RWPE2 (cell line): Measurements from ENCODE around the gene RANBP3L.
"Not testable (repeated sequence)": the region's sequence is repeated elsewhere in the genome, so short reads cannot be mapped to it uniquely, and the experiment has no call there.

Source experiments
- ATAC-seq: fragments of 200-7000 bp; cut with Tn5 transposase; 3 replicates; pipeline ENCODE4 v1.9.1; 2021; ENCODE audit warnings: low read depth
- DNase-seq: peaks from one replicate; pipeline ENCODE4 v3.0.0-alpha.2; 2020; ENCODE audit warnings: low spot score
- H3K27ac ChIP-seq: fragments of 450-650 bp; 2 replicates; pipeline ENCODE4 v1.5.1; 2017; ENCODE audit warnings: mild to moderate bottlenecking; ENCODE audit not compliant: poor library complexity, severe bottlenecking
- H3K27me3 ChIP-seq: fragments of 250-450 bp; sonication (Bioruptor Pico); 2 replicates; pipeline ENCODE4 v1.5.1; 2021; ENCODE audit warnings: mild to moderate bottlenecking, moderate library complexity; ENCODE audit not compliant: insufficient read depth, poor library complexity, severe bottlenecking
- H3K36me3 ChIP-seq: fragments of 250-450 bp; sonication (Bioruptor Pico); 2 replicates; pipeline ENCODE4 v1.5.1; 2020; ENCODE audit warnings: low read depth, mild to moderate bottlenecking, moderate library complexity
- H3K4me1 ChIP-seq: fragments of 250-450 bp; sonication (Bioruptor Pico); 2 replicates; pipeline ENCODE4 v1.5.1; 2021; ENCODE audit warnings: mild to moderate bottlenecking, moderate library complexity; ENCODE audit not compliant: insufficient read depth, poor library complexity, severe bottlenecking
- H3K4me3 ChIP-seq: fragments of 250-450 bp; sonication (Bioruptor Pico); 2 replicates; pipeline ENCODE4 v1.5.1; 2021; ENCODE audit warnings: mild to moderate bottlenecking, moderate library complexity; ENCODE audit not compliant: severe bottlenecking
- H3K9me3 ChIP-seq: fragments of 250-450 bp; sonication (Bioruptor Pico); 2 replicates; pipeline ENCODE4 v1.5.1; 2021; ENCODE audit warnings: mild to moderate bottlenecking, moderate library complexity; ENCODE audit not compliant: severe bottlenecking
- CTCF ChIP-seq: fragments of 450-650 bp; IDR thresholded peaks from one replicate; pipeline ENCODE4 v1.5.1; 2017; ENCODE audit warnings: mild to moderate bottlenecking, moderate library complexity; ENCODE audit not compliant: poor library complexity, severe bottlenecking

Gene RANBP3L

GRCh38 chr5:36300191-36300926 is 1.3 kb downstream of the RANBP3L start:
- no peak overlapping the region for H3K4me3 ChIP-seq
- no peaks in the 10 kb centered on the region for H3K36me3 ChIP-seq
- ATAC-seq (no peak), DNase-seq (no peak)
- H3K27ac ChIP-seq: no peak overlapping the region
- no peak for TF ChIP-seq CTCF
- no peaks in the 10 kb centered on the region for H3K4me1 ChIP-seq
- H3K9me3 ChIP-seq: no peaks in the 10 kb centered on the region
- H3K27me3 ChIP-seq: no peaks in the 10 kb centered on the region

- ATAC-seq (no peak), DNase-seq (no peak)
- Histone ChIP-seq H3K4me1 (no peaks in the 10 kb centered on the region), H3K4me3 (no peak overlapping the region), H3K36me3 (no peaks in the 10 kb centered on the region), H3K27ac (no peak overlapping the region), H3K9me3 (no peaks in the 10 kb centered on the region), H3K27me3 (no peaks in the 10 kb centered on the region)
- TF ChIP-seq CTCF: no peak
Measured at GRCh38 chr5:36298552-36298951, 3.1 kb downstream of the RANBP3L start.

- no peak overlapping the region for H3K4me3 ChIP-seq
- H3K4me1 ChIP-seq: no peaks in the 10 kb centered on the region
- no peak for ATAC-seq
- H3K27me3 ChIP-seq: no peaks in the 10 kb centered on the region
- TF ChIP-seq CTCF: no peak
- no peaks in the 10 kb centered on the region for H3K36me3 ChIP-seq
- H3K27ac ChIP-seq: no peak overlapping the region
- no peaks in the 10 kb centered on the region for H3K9me3 ChIP-seq
- no peak for DNase-seq
Measured at GRCh38 chr5:36297653-36298052, 4.0 kb downstream of the RANBP3L start.

GRCh38 chr5:36285837-36286615 is 15.7 kb downstream of the RANBP3L start:
- H3K27me3 ChIP-seq: no peaks in the 10 kb centered on the region
- H3K4me3 ChIP-seq: no peak overlapping the region
- ATAC-seq (no peak), DNase-seq (no peak)
- TF ChIP-seq CTCF: no peak
- H3K9me3 ChIP-seq: peaks cover 2% of the 10 kb centered on the region
- H3K27ac ChIP-seq: no peak overlapping the region
- no peaks in the 10 kb centered on the region for H3K4me1 ChIP-seq
- no peaks in the 10 kb centered on the region for H3K36me3 ChIP-seq

- not testable (repeated sequence) for ATAC-seq
Measured at GRCh38 chr5:36283775-36284174, 17.9 kb downstream of the RANBP3L start.

More at GRCh38 chr5:36283775-36284174, 17.9 kb downstream of the RANBP3L start:
- DNase-seq, H3K9me3 ChIP-seq, H3K36me3 ChIP-seq, H3K27me3 ChIP-seq, H3K4me3 ChIP-seq, H3K27ac ChIP-seq, H3K4me1 ChIP-seq: not testable (repeated sequence)
